Measurements from ENCODE around the gene PAPPA2. TPM values are rescaled to one million over a fixed set of nuclear protein-coding genes. Genes with fewer than 3 reads are reported as not detected.

The PAPPA2 gene
- total and polyA plus RNA-seq, 9 of the 15 experiments (the other 6 are each of a cell fraction or from before 2014, with no cell fraction given), result 0.01 to 0.15 (median 0.05) TPM; not detected in 2

DNA sequence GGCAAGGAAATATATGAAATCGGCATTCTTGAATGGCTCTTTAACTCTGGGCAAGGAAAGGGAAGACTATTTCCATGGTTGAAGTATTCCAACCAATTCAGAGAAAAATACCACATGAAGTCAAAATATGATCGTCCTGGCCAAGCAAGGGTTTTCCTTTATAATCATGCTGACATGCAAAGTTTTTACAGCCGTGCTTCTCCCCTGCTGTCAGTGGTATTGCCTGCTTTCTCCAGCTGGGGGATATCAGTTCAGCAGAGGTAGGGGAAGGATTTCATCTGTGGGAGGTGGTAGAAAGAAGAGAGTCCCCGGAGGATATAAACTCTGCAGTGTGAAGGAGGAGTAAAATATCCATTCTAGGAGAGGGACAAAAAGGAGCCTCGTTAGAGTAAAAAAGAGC is 322.8 kb downstream of the PAPPA2 start:
- no peak overlapping the region for H3K27ac ChIP-seq (ENCODE audit: extremely low read depth, low read depth, low read length)
- H3K9me3 ChIP-seq (replicated peaks; ENCODE audit: control insufficient read depth, insufficient read depth, low read depth, low read length), result no peaks in the 10 kb centered on the region
- no peaks in the 10 kb centered on the region for H3K9me1 ChIP-seq (ENCODE audit: control insufficient read depth, insufficient read depth, low read length)
- no peak for TF ChIP-seq WHSC1 (IDR thresholded peaks at IDR 0.05; ENCODE audit: low read length)
- no peak for TF ChIP-seq HDAC2 (IDR thresholded peaks at IDR 0.05)
- no peak for TF ChIP-seq MCM5 (IDR thresholded peaks at IDR 0.05; ENCODE audit: low read depth)
- no peak for TF ChIP-seq MTF1 (CRISPR knock-in tag; IDR thresholded peaks at IDR 0.05; ENCODE audit: borderline replicate concordance)
- TF ChIP-seq, protein P1, sequence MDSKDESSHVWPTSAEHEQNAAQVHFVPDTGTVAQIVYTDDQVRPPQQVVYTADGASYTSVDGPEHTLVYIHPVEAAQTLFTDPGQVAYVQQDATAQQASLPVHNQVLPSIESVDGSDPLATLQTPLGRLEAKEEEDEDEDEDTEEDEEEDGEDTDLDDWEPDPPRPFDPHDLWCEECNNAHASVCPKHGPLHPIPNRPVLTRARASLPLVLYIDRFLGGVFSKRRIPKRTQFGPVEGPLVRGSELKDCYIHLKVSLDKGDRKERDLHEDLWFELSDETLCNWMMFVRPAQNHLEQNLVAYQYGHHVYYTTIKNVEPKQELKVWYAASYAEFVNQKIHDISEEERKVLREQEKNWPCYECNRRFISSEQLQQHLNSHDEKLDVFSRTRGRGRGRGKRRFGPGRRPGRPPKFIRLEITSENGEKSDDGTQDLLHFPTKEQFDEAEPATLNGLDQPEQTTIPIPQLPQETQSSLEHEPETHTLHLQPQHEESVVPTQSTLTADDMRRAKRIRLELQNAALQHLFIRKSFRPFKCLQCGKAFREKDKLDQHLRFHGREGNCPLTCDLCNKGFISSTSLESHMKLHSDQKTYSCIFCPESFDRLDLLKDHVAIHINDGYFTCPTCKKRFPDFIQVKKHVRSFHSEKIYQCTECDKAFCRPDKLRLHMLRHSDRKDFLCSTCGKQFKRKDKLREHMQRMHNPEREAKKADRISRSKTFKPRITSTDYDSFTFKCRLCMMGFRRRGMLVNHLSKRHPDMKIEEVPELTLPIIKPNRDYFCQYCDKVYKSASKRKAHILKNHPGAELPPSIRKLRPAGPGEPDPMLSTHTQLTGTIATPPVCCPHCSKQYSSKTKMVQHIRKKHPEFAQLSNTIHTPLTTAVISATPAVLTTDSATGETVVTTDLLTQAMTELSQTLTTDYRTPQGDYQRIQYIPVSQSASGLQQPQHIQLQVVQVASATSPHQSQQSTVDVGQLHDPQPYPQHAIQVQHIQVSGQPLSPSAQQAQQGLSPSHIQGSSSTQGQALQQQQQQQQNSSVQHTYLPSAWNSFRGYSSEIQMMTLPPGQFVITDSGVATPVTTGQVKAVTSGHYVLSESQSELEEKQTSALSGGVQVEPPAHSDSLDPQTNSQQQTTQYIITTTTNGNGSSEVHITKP (IDR thresholded peaks at IDR 0.05; ENCODE audit: partially characterized antibody), result peak; percentile 54
- TF ChIP-seq MAFG (tag; conservative IDR thresholded peaks at IDR 0.05), result 0 out of 2 replicates have a peak, but pooled peaks have one; percentile 12
- no peak for TF ChIP-seq NR3C1 (CRISPR knock-in tag; IDR thresholded peaks at IDR 0.05)
- TF ChIP-seq, protein P2, sequence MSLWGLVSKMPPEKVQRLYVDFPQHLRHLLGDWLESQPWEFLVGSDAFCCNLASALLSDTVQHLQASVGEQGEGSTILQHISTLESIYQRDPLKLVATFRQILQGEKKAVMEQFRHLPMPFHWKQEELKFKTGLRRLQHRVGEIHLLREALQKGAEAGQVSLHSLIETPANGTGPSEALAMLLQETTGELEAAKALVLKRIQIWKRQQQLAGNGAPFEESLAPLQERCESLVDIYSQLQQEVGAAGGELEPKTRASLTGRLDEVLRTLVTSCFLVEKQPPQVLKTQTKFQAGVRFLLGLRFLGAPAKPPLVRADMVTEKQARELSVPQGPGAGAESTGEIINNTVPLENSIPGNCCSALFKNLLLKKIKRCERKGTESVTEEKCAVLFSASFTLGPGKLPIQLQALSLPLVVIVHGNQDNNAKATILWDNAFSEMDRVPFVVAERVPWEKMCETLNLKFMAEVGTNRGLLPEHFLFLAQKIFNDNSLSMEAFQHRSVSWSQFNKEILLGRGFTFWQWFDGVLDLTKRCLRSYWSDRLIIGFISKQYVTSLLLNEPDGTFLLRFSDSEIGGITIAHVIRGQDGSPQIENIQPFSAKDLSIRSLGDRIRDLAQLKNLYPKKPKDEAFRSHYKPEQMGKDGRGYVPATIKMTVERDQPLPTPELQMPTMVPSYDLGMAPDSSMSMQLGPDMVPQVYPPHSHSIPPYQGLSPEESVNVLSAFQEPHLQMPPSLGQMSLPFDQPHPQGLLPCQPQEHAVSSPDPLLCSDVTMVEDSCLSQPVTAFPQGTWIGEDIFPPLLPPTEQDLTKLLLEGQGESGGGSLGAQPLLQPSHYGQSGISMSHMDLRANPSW (CRISPR knock-in tag; IDR thresholded peaks at IDR 0.05), result no peak
- no peak for TF ChIP-seq PCBP2 (IDR thresholded peaks at IDR 0.05; ENCODE audit: low read depth, low read length, poor library complexity, severe bottlenecking)
- intact Hi-C loops (cut with micrococcal nuclease) (no loop called here), in situ Hi-C loops (cut with MboI) (no loop called here)
- H3K27me3 ChIP-seq (ENCODE audit: control insufficient read depth in 2 of 2, insufficient read depth in 2 of 2, low read length in 2 of 2), result peaks cover 6 to 11% of the 10 kb centered on the region in 2 experiments; a peak in 4 of 5 replicates
- no peaks in the 10 kb centered on the region for H3K79me2 ChIP-seq (ENCODE audit: control insufficient read depth, insufficient read depth, low read length)
- ATAC-seq (peak; percentile 72), FAIRE-seq (no peak), DNase-seq (ENCODE audit: extremely low read depth in 1 of 4, low spot score in 3 of 4) (no peak)
- no peak overlapping the region for H3K4me2 ChIP-seq (ENCODE audit: insufficient read depth, low read length)
- no peaks in the 10 kb centered on the region for H3K4me1 ChIP-seq (replicated peaks in 1 of 2; ENCODE audit: control insufficient read depth in 2 of 2, insufficient read depth in 2 of 2, low read length in 2 of 2)
- BruUV-seq (replicated peaks), result no TSS peak
- CTCF ChIA-PET (ENCODE audit: low intra/inter-chr PET ratio), result no interaction called here
- H2AFZ ChIP-seq (ENCODE audit: low read depth, low read length), result no peak overlapping the region
- no peaks in the 10 kb centered on the region for H4K20me1 ChIP-seq (replicated peaks; ENCODE audit: control insufficient read depth, insufficient read depth, low read length)
- 0% methylated on average over 5 of the region's 5 CpGs for WGBS (ENCODE audit: insufficient coverage, low coverage, missing lambda C conversion rate)
- H3K4me3 ChIP-seq, result no peak overlapping the region
- POLR2A ChIA-PET, result interaction anchor here (0.6 to 1.6 kb wide), 3 partner anchors 14 to 83 kb away, joined by 3 to 4 read pairs (median 3); no protein-coding TSS in a partner anchor
- H3K36me3 ChIP-seq (ENCODE audit: control insufficient read depth, insufficient read depth, low read length), result no peaks in the 10 kb centered on the region
- no peak overlapping the region for H3K9ac ChIP-seq (ENCODE audit: insufficient read depth in 1 of 2, low read depth in 2 of 2, low read length in 2 of 2)
